Vagina (tissue), 2 donors: Measurements from ENCODE around the gene GRAMD4.

Experiments used
- CTCF ChIP-seq, 3 experiments: fragments of 450-650 bp in 2 of 3; fragments of 200-600 bp in 1 of 3; sonication (generic) in 1 of 3; IDR thresholded peaks; one replicate each; pipeline ENCODE4 v1.5.1; 2017 to 2019; ENCODE audit warnings: antibody characterized with exemption in 3 of 3, mild to moderate bottlenecking in 2 of 3, moderate library complexity in 2 of 3
- POLR2A ChIP-seq, 2 donors: fragments of 450-650 bp; IDR thresholded peaks; one replicate each; pipeline ENCODE4 v1.6.1; 2017; ENCODE audit warnings: antibody characterized with exemption in 2 of 2, mild to moderate bottlenecking in 2 of 2, moderate library complexity in 2 of 2
- POLR2AphosphoS5 ChIP-seq, 2 donors: sonication (generic); formaldehyde crosslinking; IDR thresholded peaks; one replicate each; pipeline ENCODE4 v1.9.0; 2017; ENCODE audit warnings: antibody characterized with exemption in 2 of 2, mild to moderate bottlenecking in 2 of 2, low read depth in 1 of 2; ENCODE audit not compliant: insufficient read depth in 1 of 2

GRCh38 chr22:46586531-46587011 lies 33.6 kb upstream of the GRAMD4 start:
- TF ChIP-seq CTCF (IDR thresholded peaks at IDR 0.05) (no peak), POLR2AphosphoS5 (IDR thresholded peaks at IDR 0.05; ENCODE audit: insufficient read depth in 1 of 2, low read depth in 1 of 2) (no peak), POLR2A (IDR thresholded peaks at IDR 0.05) (no peak)
